GM19351 (cell line): ENCODE measurements around the gene GJA8.
"Not testable (repeated sequence)": the region's sequence is repeated elsewhere in the genome, so short reads cannot be mapped to it uniquely, and the experiment has no call there.

ENCODE experiments used
- ATAC-seq: cut with Tn5 transposase; IDR thresholded peaks from one replicate; pipeline ENCODE4 v1.9.1; 2021; ENCODE audit warnings: mild to moderate bottlenecking, moderate library complexity; ENCODE audit not compliant: unreplicated experiment

The GJA8 gene

GRCh38 chr1:147902253-147902845, at the start of gene GJA8:
GJA8 (plus strand) TSS chr1:147902795; CDS start chr1:147907956, 5,161 bp downstream.
- ATAC-seq = no peak

DNA sequence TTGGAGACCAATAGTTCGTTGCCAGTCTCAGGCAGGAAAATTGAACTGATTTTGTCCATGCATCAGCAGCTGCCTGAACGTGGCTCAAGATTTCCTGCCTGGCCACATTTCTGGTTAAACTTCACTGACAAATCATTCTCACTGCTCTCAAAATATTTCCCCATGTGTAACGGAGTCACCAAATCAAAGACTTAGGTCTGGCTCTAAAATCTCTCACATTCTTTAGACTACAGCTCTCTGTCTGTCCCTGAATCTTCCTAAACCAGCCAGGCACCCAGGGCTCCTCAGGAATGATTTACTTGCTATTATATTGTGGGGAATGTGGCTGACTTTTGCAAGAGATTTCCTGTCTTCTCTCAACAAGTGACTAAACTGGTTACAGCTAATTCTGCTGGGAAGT, 49.2 kb upstream of the GJA8 start:
- ATAC-seq = no peak

- ATAC-seq = not testable (repeated sequence)
Observed at GRCh38 chr1:147854989-147855388, 47.6 kb upstream of the GJA8 start.

- ATAC-seq = not testable (repeated sequence)
Observed at GRCh38 chr1:147855996-147856395, 46.6 kb upstream of the GJA8 start.

DNA sequence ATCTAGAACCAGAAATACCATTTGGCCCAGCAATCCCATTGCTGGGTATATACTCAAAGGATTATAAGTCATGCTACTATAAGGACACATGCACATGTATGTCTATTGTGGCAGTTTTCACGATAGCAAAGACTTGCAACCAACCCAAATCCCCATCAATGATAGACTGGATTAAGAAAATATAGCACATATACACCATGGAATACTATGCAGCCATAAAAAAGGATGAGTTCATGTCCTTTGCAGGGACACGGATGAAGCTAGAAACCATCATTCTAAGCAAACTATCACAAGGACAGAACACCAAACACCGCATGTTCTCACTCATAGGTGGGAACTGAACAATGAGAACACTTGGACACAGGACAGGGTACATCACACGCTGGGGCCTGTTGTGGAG, 35.4 kb upstream of the GJA8 start:
- ATAC-seq = not testable (repeated sequence)

- no peak for ATAC-seq
Observed at GRCh38 chr1:147878022-147878421, 24.6 kb upstream of the GJA8 start.

DNA sequence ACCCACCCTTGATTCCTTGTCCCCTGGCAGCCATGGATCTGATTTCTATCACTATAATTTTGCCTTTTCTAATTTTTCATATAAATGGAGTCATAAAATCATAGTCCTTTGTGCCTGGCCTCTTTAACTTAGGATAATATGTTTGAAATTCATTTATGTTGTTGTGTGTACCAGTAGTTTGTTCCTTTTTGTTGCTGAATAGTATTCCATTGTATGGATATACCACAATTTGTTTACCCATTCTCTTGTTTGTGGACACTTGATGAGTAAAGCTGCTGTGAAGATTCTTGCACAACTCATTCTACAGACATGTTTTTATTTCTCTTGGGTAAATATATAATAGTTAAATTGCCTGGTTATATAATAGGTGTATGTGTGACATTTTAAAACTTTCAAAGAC, 22.7 kb upstream of the GJA8 start:
- no peak for ATAC-seq

DNA sequence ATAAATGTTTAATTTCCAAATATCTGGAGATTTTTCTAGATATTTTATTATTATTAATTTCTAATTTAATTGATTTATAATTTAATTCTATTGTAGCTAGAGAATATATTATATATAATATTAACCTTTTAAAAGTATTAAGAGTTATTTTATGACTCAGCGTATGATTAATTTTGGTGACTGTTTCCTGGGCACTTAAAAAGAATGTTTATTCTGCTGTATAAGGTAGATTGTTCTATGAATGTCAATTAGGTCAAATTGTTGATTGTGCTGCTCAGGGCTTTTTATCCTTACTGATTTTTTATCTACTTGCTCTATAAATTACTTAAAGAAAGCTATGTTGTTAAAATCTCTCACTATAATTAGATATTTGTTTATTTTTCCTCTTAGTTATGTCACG, 20.1 kb upstream of the GJA8 start:
- no peak for ATAC-seq

DNA sequence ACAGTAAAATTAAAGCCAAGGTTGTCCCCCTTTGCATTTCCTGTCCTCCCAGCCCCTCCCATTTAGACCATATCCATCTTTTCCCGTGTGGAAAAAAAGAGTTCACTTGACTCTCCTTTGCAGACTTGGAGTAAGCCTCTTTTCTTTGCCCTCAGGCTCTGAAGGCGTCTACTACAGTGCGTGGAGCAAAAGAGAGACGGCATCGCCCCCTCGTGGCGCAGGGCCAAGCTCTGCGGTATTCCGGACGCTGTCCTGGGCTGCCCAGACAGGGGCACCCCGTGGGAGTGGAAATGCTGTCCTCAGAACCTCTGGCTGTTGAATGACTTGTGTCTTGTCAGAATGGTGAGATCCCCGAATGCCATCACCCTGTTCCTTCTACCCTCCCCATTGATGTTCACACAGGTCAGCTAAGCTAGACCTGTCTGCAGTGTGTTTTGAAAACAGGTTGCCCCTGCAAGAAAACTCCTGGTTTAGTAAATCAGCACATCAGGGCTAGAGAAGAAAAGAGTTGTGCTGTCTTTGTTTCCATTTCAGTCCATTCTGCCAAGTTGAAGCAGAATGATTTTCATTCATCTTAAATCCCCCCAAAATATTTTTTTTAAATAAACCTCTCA, 12.3 kb upstream of the GJA8 start:
- peak; percentile 77 for ATAC-seq

GRCh38 chr1:147891088-147891487, 11.5 kb upstream of the GJA8 start:
- no peak for ATAC-seq

- ATAC-seq = no peak
Observed at GRCh38 chr1:147892216-147892615, 10.4 kb upstream of the GJA8 start.

GRCh38 chr1:147892731-147893214, 9.8 kb upstream of the GJA8 start:
- no peak for ATAC-seq

GRCh38 chr1:147895123-147895522, 7.5 kb upstream of the GJA8 start:
- no peak for ATAC-seq

DNA sequence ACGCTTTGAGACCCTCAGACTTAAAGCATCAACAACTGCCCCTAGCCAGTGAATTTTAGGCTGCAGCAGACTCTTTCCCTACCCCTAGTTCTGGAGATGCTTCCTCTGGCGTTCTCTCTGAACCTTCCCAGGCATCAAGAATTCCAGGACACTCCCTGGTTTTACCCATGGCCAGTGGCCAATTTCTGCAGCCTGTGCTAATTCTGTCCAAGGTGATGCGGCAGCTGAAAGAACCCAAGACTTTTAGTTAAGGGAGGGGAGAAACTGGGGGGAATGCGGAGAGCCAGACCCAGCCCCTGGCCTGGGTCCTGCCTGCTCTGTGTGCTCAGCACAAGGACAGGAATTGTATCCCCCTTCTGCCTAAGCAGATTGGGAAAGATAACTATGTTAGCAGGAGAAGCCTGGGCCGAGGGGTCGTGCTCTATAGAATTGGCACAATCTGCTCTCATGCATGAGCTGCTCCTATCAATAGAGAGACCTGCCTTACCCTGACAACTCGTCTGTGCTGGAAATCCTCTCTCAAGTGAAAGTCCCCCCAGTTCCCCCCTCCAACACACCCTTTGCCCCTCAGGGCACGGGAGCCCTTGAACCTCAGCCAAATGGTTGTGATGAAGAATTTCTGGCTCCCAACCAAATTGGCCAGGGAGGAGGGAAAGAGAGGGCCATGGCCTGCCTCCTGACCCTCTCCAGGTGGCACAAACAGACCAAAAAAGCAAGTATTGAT, 5.4 kb upstream of the GJA8 start:
- ATAC-seq = no peak

GRCh38 chr1:147897789-147898188, 4.8 kb upstream of the GJA8 start:
- ATAC-seq = no peak

DNA sequence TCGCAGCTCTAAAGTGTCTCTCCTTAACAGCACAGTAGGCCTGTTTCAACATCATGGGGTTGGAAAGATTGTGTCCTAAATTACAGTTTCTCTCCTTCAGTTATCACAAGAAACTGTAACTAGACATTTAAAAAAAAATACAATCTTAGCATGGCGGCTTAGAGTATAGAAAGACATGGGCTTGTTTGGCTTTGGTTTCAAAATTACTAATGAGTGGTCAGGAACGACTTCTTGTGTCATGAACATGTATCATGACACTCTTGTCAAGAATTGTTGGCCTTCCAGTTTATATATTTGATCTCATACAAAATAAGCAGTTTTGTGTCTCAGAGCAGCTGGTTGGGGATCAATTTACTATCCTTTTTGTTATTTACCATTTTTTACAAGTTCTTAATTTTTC, 2.1 kb downstream of the GJA8 start:
- ATAC-seq = no peak

GRCh38 chr1:147907786-147908509, 5.4 kb downstream of the GJA8 start:
- ATAC-seq = no peak

DNA sequence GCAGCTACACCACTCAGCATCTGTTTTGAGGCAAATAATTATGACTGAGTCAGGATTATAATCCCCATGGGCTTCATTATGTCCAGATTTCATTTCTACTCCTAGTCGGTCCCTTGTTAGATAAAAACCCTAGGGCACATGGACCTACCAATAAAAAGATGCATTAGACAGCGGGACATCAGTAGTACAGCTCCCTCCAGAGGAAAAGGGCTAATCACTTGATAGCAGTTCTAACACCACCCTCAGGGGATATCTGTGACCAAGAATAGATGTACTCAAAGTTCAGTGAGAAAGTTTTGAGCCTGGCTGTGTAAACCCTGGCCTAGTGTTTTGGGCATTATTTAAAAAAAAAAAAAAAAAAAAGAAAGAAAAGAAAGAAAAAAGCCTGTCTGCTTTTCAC, 10.0 kb downstream of the GJA8 start:
- ATAC-seq = no peak

DNA sequence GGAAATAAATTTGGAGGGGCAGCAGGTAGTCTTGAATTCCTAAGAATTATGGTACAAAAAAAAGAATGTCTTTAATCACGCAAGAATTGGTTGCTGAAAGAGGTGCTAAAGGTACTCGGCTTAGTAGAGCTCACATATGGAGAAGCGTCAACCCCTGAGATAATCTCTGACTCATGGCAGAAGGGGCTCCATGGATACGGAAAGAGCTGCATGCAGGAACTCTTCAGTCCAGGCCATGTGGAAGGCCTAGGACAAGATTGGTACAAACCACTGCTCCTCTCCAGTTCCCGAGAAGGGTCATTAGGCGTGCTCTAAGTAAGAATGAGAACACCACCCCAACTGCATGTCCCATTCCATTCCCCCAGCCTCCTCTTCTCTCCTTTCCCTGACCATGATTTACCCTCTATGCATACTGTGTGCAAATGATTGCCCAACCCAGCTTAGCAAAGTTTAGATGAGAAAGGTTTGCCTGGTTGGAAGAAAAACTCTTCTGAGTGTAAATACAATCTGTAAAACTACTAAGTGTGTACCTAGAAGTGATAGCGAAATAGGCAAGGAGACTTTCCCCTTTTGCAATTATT, 10.9 kb downstream of the GJA8 start:
- no peak for ATAC-seq

GRCh38 chr1:147919896-147920295, 17.3 kb downstream of the GJA8 start:
- no peak for ATAC-seq

- ATAC-seq = no peak
Observed at GRCh38 chr1:147924813-147925212, 22.2 kb downstream of the GJA8 start.
